Smooth muscle cell (in vitro differentiated cells): ENCODE results near the gene IRGQ. TPM values are rescaled to one million over a fixed set of nuclear protein-coding genes. Genes with fewer than 3 reads are reported as not detected.

Experiments
- DNase-seq: peaks from one replicate; lab custom pipeline; 2025; ENCODE audit not compliant: unreplicated experiment; lab: John Stamatoyannopoulos, UW
- H2AFZ ChIP-seq: fragments of 200-600 bp; sonication (generic); 2 replicates; pipeline ENCODE4 v1.6.0; 2016; ENCODE audit warnings: antibody characterized with exemption, low read depth, mild to moderate bottlenecking
- H3F3A ChIP-seq: fragments of 200-600 bp; sonication (generic); 2 replicates; pipeline ENCODE4 v1.6.0; 2017; ENCODE audit warnings: antibody characterized with exemption, low read depth
- H3K27ac ChIP-seq: fragments of 200-600 bp; sonication (generic); 2 replicates; pipeline ENCODE4 v1.5.1; 2016; ENCODE audit warnings: low read depth, mild to moderate bottlenecking
- H3K27me3 ChIP-seq: fragments of 200-600 bp; sonication (generic); 2 replicates; pipeline ENCODE4 v1.6.1; 2016; ENCODE audit warnings: low read depth, mild to moderate bottlenecking
- H3K36me3 ChIP-seq: fragments of 200-600 bp; sonication (generic); 2 replicates; pipeline ENCODE4 v1.5.1; 2016; ENCODE audit warnings: low read depth
- H3K4me1 ChIP-seq: fragments of 200-600 bp; sonication (generic); 2 replicates; pipeline ENCODE4 v1.5.1; 2016; ENCODE audit warnings: low read depth
- H3K4me2 ChIP-seq: fragments of 200-600 bp; sonication (generic); 2 replicates; pipeline ENCODE4 v1.6.0; 2016; ENCODE audit warnings: mild to moderate bottlenecking
- H3K4me3 ChIP-seq: fragments of 200-600 bp; sonication (generic); 2 replicates; pipeline ENCODE4 v1.5.1; 2016; ENCODE audit warnings: mild to moderate bottlenecking
- H3K79me2 ChIP-seq: fragments of 200-600 bp; sonication (generic); 2 replicates; pipeline ENCODE4 v1.6.0; 2016; ENCODE audit warnings: low read depth, mild to moderate bottlenecking
- H3K9ac ChIP-seq: fragments of 200-600 bp; sonication (generic); 2 replicates; pipeline ENCODE4 v1.6.0; 2016; ENCODE audit warnings: low read depth
- H3K9me3 ChIP-seq: fragments of 200-600 bp; sonication (generic); replicated peaks from 2 replicates; pipeline ENCODE4 v1.5.1; 2016; ENCODE audit warnings: low read depth
- H4K20me1 ChIP-seq: fragments of 200-600 bp; sonication (generic); 2 replicates; pipeline ENCODE4 v1.6.0; 2016; ENCODE audit warnings: low read depth
- WGBS: methylation state at CpG from one replicate; pipeline ENCODE4 v1.1.7; 2016; ENCODE audit warnings: low lambda C conversion rate; 5-methylcytosine and 5-hydroxymethylcytosine counted together
- polyA plus RNA-seq: library from polyadenylated mRNA; unstranded; fragments of >200 nt; fragmentation: Nextera tagmentation; extraction: Ambion mirVana; gene quantifications from 2 replicates; pipeline ENCODE4 v1.2.1, GENCODE V29; 2016
- total RNA-seq: library from RNA; depleted of rRNA; stranded (reverse); fragments of >200 nt; gene quantifications from 2 replicates; pipeline ENCODE4 v1.2.3, GENCODE V29; 2014
- TF ChIP-seq, protein P1 (sequence below): fragments of 200-600 bp; sonication (generic); IDR thresholded peaks from 2 replicates; pipeline ENCODE4 v1.5.1; 2017; ENCODE audit warnings: borderline replicate concordance, mild to moderate bottlenecking, antibody characterized with exemption; ENCODE audit not compliant: insufficient read depth, poor library complexity, severe bottlenecking

The IRGQ gene
- total and polyA plus RNA-seq, 2 experiments from 2014 or later, result 13.1 TPM

- Histone ChIP-seq H3K4me3 (peak within 1 kb of the TSS; percentile 50), H3K9ac (no peak within 1 kb of the TSS), H3K9me3 (no peaks in the 10 kb centered on the region), H3F3A (no peaks in the 10 kb centered on the region), H4K20me1 (no peaks in the 10 kb centered on the region), H3K36me3 (no peaks in the 10 kb centered on the region), H3K79me2 (no peaks in the 10 kb centered on the region), H3K4me2 (peak within 1 kb of the TSS; percentile 83), H2AFZ (no peak within 1 kb of the TSS), H3K4me1 (peaks cover 7% of the 10 kb centered on the region), H3K27ac (no peak within 1 kb of the TSS), H3K27me3 (peaks cover 43% of the 10 kb centered on the region)
- TF ChIP-seq, protein P1, sequence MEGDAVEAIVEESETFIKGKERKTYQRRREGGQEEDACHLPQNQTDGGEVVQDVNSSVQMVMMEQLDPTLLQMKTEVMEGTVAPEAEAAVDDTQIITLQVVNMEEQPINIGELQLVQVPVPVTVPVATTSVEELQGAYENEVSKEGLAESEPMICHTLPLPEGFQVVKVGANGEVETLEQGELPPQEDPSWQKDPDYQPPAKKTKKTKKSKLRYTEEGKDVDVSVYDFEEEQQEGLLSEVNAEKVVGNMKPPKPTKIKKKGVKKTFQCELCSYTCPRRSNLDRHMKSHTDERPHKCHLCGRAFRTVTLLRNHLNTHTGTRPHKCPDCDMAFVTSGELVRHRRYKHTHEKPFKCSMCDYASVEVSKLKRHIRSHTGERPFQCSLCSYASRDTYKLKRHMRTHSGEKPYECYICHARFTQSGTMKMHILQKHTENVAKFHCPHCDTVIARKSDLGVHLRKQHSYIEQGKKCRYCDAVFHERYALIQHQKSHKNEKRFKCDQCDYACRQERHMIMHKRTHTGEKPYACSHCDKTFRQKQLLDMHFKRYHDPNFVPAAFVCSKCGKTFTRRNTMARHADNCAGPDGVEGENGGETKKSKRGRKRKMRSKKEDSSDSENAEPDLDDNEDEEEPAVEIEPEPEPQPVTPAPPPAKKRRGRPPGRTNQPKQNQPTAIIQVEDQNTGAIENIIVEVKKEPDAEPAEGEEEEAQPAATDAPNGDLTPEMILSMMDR, result no peak
- 0% methylated on average over 2 of the region's 110 CpGs for WGBS
- no peak for DNase-seq
Observed at GRCh38 chr19:43639519-43640423, 43.8 kb upstream of the IRGQ start, which contains the start of gene CADM4. CADM4 (minus strand) TSS chr19:43639850; CDS start chr19:43639790, 60 bp downstream.

GRCh38 chr19:43638995-43639518 lies 43.1 kb upstream of the IRGQ start:
- no peaks in the 10 kb centered on the region for H3K79me2 ChIP-seq
- no peak overlapping the region for H3K27ac ChIP-seq
- H3K9me3 ChIP-seq, result no peaks in the 10 kb centered on the region
- no peak overlapping the region for H2AFZ ChIP-seq
- peaks cover 43% of the 10 kb centered on the region for H3K27me3 ChIP-seq
- no peaks in the 10 kb centered on the region for H3K36me3 ChIP-seq
- DNase-seq, result no peak
- no peaks in the 10 kb centered on the region for H4K20me1 ChIP-seq
- no peaks in the 10 kb centered on the region for H3F3A ChIP-seq
- TF ChIP-seq, protein P1, result no peak
- peak overlapping the region; percentile 37 for H3K4me3 ChIP-seq
- 24% methylated on average over 5 of the region's 18 CpGs for WGBS
- H3K9ac ChIP-seq, result no peak overlapping the region
- H3K4me1 ChIP-seq, result peaks cover 7% of the 10 kb centered on the region
- peak overlapping the region; percentile 71 for H3K4me2 ChIP-seq

- no peaks in the 10 kb centered on the region for H4K20me1 ChIP-seq
- WGBS, result 83% methylated on average over 13 of the region's 13 CpGs
- no peaks in the 10 kb centered on the region for H3K9me3 ChIP-seq
- H3K4me2 ChIP-seq, result peak overlapping the region; percentile 71
- no peaks in the 10 kb centered on the region for H3F3A ChIP-seq
- TF ChIP-seq, protein P1, result no peak
- H3K9ac ChIP-seq, result no peak overlapping the region
- H3K36me3 ChIP-seq, result no peaks in the 10 kb centered on the region
- no peaks in the 10 kb centered on the region for H3K79me2 ChIP-seq
- peaks cover 7% of the 10 kb centered on the region for H3K4me1 ChIP-seq
- H3K4me3 ChIP-seq, result no peak overlapping the region
- DNase-seq, result no peak
- peaks cover 43% of the 10 kb centered on the region for H3K27me3 ChIP-seq
- no peak overlapping the region for H3K27ac ChIP-seq
- H2AFZ ChIP-seq, result no peak overlapping the region
Observed at GRCh38 chr19:43638214-43638994, 42.5 kb upstream of the IRGQ start.
